K562 (cell line): Measurements from ENCODE around the gene PLEKHF1. TPM values are rescaled to one million over a fixed set of nuclear protein-coding genes. Genes with fewer than 3 reads are reported as not detected.

ENCODE experiments used
- C11orf30 ChIP-seq: fragments of 450-650 bp; IDR thresholded peaks from 2 replicates; pipeline ENCODE4 v1.6.1; 2016; ENCODE audit warnings: low read depth, mild to moderate bottlenecking
- CBFB ChIP-seq: sonication (generic); formaldehyde crosslinking; IDR thresholded peaks from 2 replicates; pipeline ENCODE4 v1.4.0; 2020; ENCODE audit warnings: mild to moderate bottlenecking, missing genetic modification reagents
- CCNT2 ChIP-seq: IDR thresholded peaks from 2 replicates; pipeline ENCODE4 v1.6.1; 2011; ENCODE audit warnings: borderline replicate concordance, low read depth, mild to moderate bottlenecking, moderate library complexity, mixed read lengths, low read length; ENCODE audit not compliant: insufficient read length; ENCODE audit errors: extremely low read depth
- EP400 ChIP-seq: fragments of 450-650 bp; IDR thresholded peaks from 2 replicates; pipeline ENCODE4 v1.6.1; 2017; ENCODE audit warnings: antibody characterized with exemption, mild to moderate bottlenecking, moderate library complexity
- FOXM1 ChIP-seq, 2 experiments: fragments of 450-650 bp in 1 of 2; sonication (generic) in 1 of 2; formaldehyde crosslinking in 1 of 2; IDR thresholded peaks; 2 replicates each; pipeline versions ENCODE4 v1.6.1 to v1.9.0; 2017 to 2022; ENCODE audit warnings: low read depth in 2 of 2, mild to moderate bottlenecking in 2 of 2, missing genetic modification reagents in 1 of 2, moderate library complexity in 1 of 2
- GATA2 ChIP-seq: sonication (generic); formaldehyde crosslinking; IDR thresholded peaks from 2 replicates; pipeline ENCODE4 v1.4.0; 2020; ENCODE audit warnings: mild to moderate bottlenecking, missing genetic modification reagents
- HDAC8 ChIP-seq: fragments of 450-650 bp; IDR thresholded peaks from 2 replicates; pipeline ENCODE4 v1.6.1; 2016; ENCODE audit warnings: mild to moderate bottlenecking, missing genetic modification characterization, moderate library complexity, missing compliant biosample characterization
- HDGF ChIP-seq: fragments of 450-650 bp; IDR thresholded peaks from 2 replicates; pipeline ENCODE4 v1.6.1; 2016
- IRF1 ChIP-seq: sonication (generic); formaldehyde crosslinking; IDR thresholded peaks from 2 replicates; pipeline ENCODE4 v1.8.0; 2022; ENCODE audit warnings: missing genetic modification reagents, mild to moderate bottlenecking, borderline replicate concordance
- JUNB ChIP-seq: fragments of 450-650 bp; formaldehyde crosslinking; conservative IDR thresholded peaks from 2 replicates; pipeline ENCODE4 v1.4.0; 2020; ENCODE audit warnings: mild to moderate bottlenecking
- NFXL1 ChIP-seq: fragments of 450-650 bp; formaldehyde crosslinking; IDR thresholded peaks from 2 replicates; pipeline ENCODE4 v1.4.0; 2021; ENCODE audit warnings: mild to moderate bottlenecking
- NKRF ChIP-seq: fragments of 450-650 bp; IDR thresholded peaks from 2 replicates; pipeline ENCODE4 v1.6.1; 2016; ENCODE audit warnings: borderline replicate concordance
- NR2C2 ChIP-seq, 2 experiments: fragments of 200-800 bp in 1 of 2; sonication (Bioruptor generic) in 1 of 2; sonication (generic) in 1 of 2; formaldehyde crosslinking in 1 of 2; IDR thresholded peaks; 2 replicates each; pipeline versions ENCODE4 v1.6.1 to v1.8.0; 2016 to 2022; ENCODE audit warnings: mild to moderate bottlenecking in 1 of 2, missing compliant biosample characterization in 1 of 2, missing genetic modification characterization in 1 of 2, missing genetic modification reagents in 1 of 2
- PBX2 ChIP-seq, 2 experiments: IDR thresholded peaks in 1 of 2; conservative IDR thresholded peaks in 1 of 2; 2 replicates each; pipeline ENCODE4 v1.6.1; 2016; ENCODE audit warnings: low read depth in 2 of 2, mild to moderate bottlenecking in 1 of 2, missing compliant biosample characterization in 1 of 2, missing genetic modification characterization in 1 of 2, moderate library complexity in 1 of 2
- RBM15 ChIP-seq: fragments of 200-400 bp; formaldehyde crosslinking; IDR thresholded peaks from 2 replicates; pipeline ENCODE4 v1.6.1; 2018; ENCODE audit warnings: mild to moderate bottlenecking, low read length, moderate library complexity; ENCODE audit not compliant: insufficient read depth
- SUPT5H ChIP-seq: fragments of 450-650 bp; IDR thresholded peaks from 2 replicates; pipeline ENCODE4 v1.6.1; 2016
- ZNF511 ChIP-seq: sonication (generic); formaldehyde crosslinking; IDR thresholded peaks from 2 replicates; pipeline ENCODE4 v1.8.0; 2022; ENCODE audit warnings: mild to moderate bottlenecking, missing genetic modification reagents
- ZNF766 ChIP-seq: fragments of 200-800 bp; sonication (Bioruptor generic); conservative IDR thresholded peaks from 2 replicates; pipeline ENCODE4 v1.6.1; 2016; ENCODE audit warnings: missing genetic modification characterization, missing compliant biosample characterization
- polyA plus RNA-seq, 8 experiments: library from polyadenylated mRNA; depleted of rRNA in 4 of 8; stranded (reverse) in 5 of 8; unstranded in 3 of 8; fragments of >200 nt; fragmentation: Nextera tagmentation in 2 of 8; fragmentation: Illumina TruSeq in 1 of 8; extraction: Ambion mirVana in 2 of 8; extraction: Trizol in 1 of 8; gene quantifications; 2 replicates each; pipeline versions ENCODE4 v1.2.1 to v1.2.3, GENCODE V29; 2011 to 2014; ENCODE audit warnings: inconsistent platforms in 1 of 8, missing spikeins in 1 of 8
- total RNA-seq, 7 experiments: library from RNA; depleted of rRNA in 6 of 7; stranded (reverse); fragments of >200 nt in 6 of 7; fragmentation: Illumina TruSeq in 2 of 7; extraction: Trizol in 2 of 7; gene quantifications; 2 replicates each; pipeline versions ENCODE4 v1.2.1 to v1.2.3, GENCODE V29; 2011 to 2021; ENCODE audit warnings: low replicate concordance in 1 of 7

The PLEKHF1 gene
- total and polyA plus RNA-seq, 9 of the 15 experiments (the other 6 are each of a cell fraction or from before 2014, with no cell fraction given) = 0.07 to 13.4 (median 3.9) TPM; not detected in 1

GRCh38 chr19:29714953-29715700 is 49.9 kb downstream of the PLEKHF1 start, which contains the start of gene C19orf12 (continued):
- TF ChIP-seq CCNT2 (peak; percentile 54), HDAC8 (tag) (no peak), HDGF (no peak), PBX2 (CRISPR knock-in tag; IDR thresholded peaks at IDR 0.05; ENCODE audit: low read depth) (no peak), PBX2 (tag; conservative IDR thresholded peaks at IDR 0.05; ENCODE audit: low read depth) (no peak), CBFB (no peak), NR2C2 (CRISPR knock-in tag; IDR thresholded peaks at IDR 0.05) (no peak; the same call in 1 of the 2 replicates), NR2C2 (tag; IDR thresholded peaks at IDR 0.05) (peak; percentile 86), RBM15 (no peak), FOXM1 (IDR thresholded peaks at IDR 0.05; ENCODE audit: low read depth) (no peak), FOXM1 (CRISPR knock-in tag; IDR thresholded peaks at IDR 0.05; ENCODE audit: low read depth) (no peak), ZNF511 (no peak; the same call in 1 of the 2 replicates), NFXL1 (CRISPR knock-in tag) (no peak), ZNF766 (0 out of 2 replicates have a peak, but pooled peaks have one; percentile 38), IRF1 (CRISPR knock-in tag) (no peak), EP400 (peak; percentile 94), NKRF (peak; percentile 56; the same call in 1 of the 2 replicates), GATA2 (no peak), JUNB (CRISPR knock-in tag) (no peak), C11orf30 (no peak), SUPT5H (peak; percentile 82)
